NCI-H2196 (cell line): ENCODE results near the gene RNPEP.
"Not testable (repeated sequence)": the region's sequence is repeated elsewhere in the genome, so short reads cannot be mapped to it uniquely, and the experiment has no call there.

ENCODE experiments used
- DNase-seq: peaks from one replicate; lab custom pipeline; 2025; ENCODE audit not compliant: unreplicated experiment; lab: John Stamatoyannopoulos, UW

RNPEP gene

GRCh38 chr1:201982623-201983379, at the start of gene RNPEP:
RNPEP (plus strand) TSS chr1:201982648; CDS start chr1:201982667, 19 bp downstream.
- peak; percentile 67 for DNase-seq

- no peak for DNase-seq
Observed at GRCh38 chr1:201933840-201934430, 48.5 kb upstream of the RNPEP start.

- no peak for DNase-seq
Observed at GRCh38 chr1:201937624-201938213, 44.7 kb upstream of the RNPEP start.

GRCh38 chr1:201938440-201939035, 43.9 kb upstream of the RNPEP start:
- DNase-seq: no peak

GRCh38 chr1:201939148-201939547, 43.3 kb upstream of the RNPEP start:
- no peak for DNase-seq

GRCh38 chr1:201939574-201939973, 42.9 kb upstream of the RNPEP start:
- no peak for DNase-seq

GRCh38 chr1:201940316-201940715, 42.1 kb upstream of the RNPEP start:
- DNase-seq: not testable (repeated sequence)

- DNase-seq: peak; percentile 47
Observed at GRCh38 chr1:201941420-201942128, 40.9 kb upstream of the RNPEP start.

GRCh38 chr1:201942129-201942495, 40.3 kb upstream of the RNPEP start:
- DNase-seq: no peak

- DNase-seq: no peak
Observed at GRCh38 chr1:201944002-201944401, 38.4 kb upstream of the RNPEP start.

- DNase-seq: no peak
Observed at GRCh38 chr1:201944639-201945038, 37.8 kb upstream of the RNPEP start.

- no peak for DNase-seq
Observed at GRCh38 chr1:201945157-201945556, 37.3 kb upstream of the RNPEP start.

GRCh38 chr1:201945863-201946223, 36.6 kb upstream of the RNPEP start:
- DNase-seq: no peak

- DNase-seq: no peak
Observed at GRCh38 chr1:201946224-201946908, 36.1 kb upstream of the RNPEP start, which contains the start of gene LMOD1. LMOD1 (minus strand) TSS chr1:201946548; CDS start chr1:201946340, 208 bp downstream.

- no peak for DNase-seq
Observed at GRCh38 chr1:201947697-201948008, 34.8 kb upstream of the RNPEP start.

- DNase-seq: no peak
Observed at GRCh38 chr1:201949491-201949890, 33.0 kb upstream of the RNPEP start.

GRCh38 chr1:201954263-201955008, 28.0 kb upstream of the RNPEP start:
- no peak for DNase-seq

- DNase-seq: peak; percentile 98
Observed at GRCh38 chr1:201955009-201955728, 27.3 kb upstream of the RNPEP start, which contains the start of gene TIMM17A. TIMM17A (plus strand) TSS chr1:201955503; CDS start chr1:201955527, 24 bp downstream.

GRCh38 chr1:201955729-201956143, 26.7 kb upstream of the RNPEP start:
- no peak for DNase-seq
